Smooth muscle cell (in vitro differentiated cells): ENCODE results near the gene CEP170B. TPM values are rescaled to one million over a fixed set of nuclear protein-coding genes. Genes with fewer than 3 reads are reported as not detected.

Source experiments
- DNase-seq: peaks from one replicate; lab custom pipeline; 2025; ENCODE audit not compliant: unreplicated experiment; lab: John Stamatoyannopoulos, UW
- H2AFZ ChIP-seq: fragments of 200-600 bp; sonication (generic); 2 replicates; pipeline ENCODE4 v1.6.0; 2016; ENCODE audit warnings: antibody characterized with exemption, low read depth, mild to moderate bottlenecking
- H3F3A ChIP-seq: fragments of 200-600 bp; sonication (generic); 2 replicates; pipeline ENCODE4 v1.6.0; 2017; ENCODE audit warnings: antibody characterized with exemption, low read depth
- H3K27ac ChIP-seq: fragments of 200-600 bp; sonication (generic); 2 replicates; pipeline ENCODE4 v1.5.1; 2016; ENCODE audit warnings: low read depth, mild to moderate bottlenecking
- H3K27me3 ChIP-seq: fragments of 200-600 bp; sonication (generic); 2 replicates; pipeline ENCODE4 v1.6.1; 2016; ENCODE audit warnings: low read depth, mild to moderate bottlenecking
- H3K36me3 ChIP-seq: fragments of 200-600 bp; sonication (generic); 2 replicates; pipeline ENCODE4 v1.5.1; 2016; ENCODE audit warnings: low read depth
- H3K4me1 ChIP-seq: fragments of 200-600 bp; sonication (generic); 2 replicates; pipeline ENCODE4 v1.5.1; 2016; ENCODE audit warnings: low read depth
- H3K4me2 ChIP-seq: fragments of 200-600 bp; sonication (generic); 2 replicates; pipeline ENCODE4 v1.6.0; 2016; ENCODE audit warnings: mild to moderate bottlenecking
- H3K4me3 ChIP-seq: fragments of 200-600 bp; sonication (generic); 2 replicates; pipeline ENCODE4 v1.5.1; 2016; ENCODE audit warnings: mild to moderate bottlenecking
- H3K79me2 ChIP-seq: fragments of 200-600 bp; sonication (generic); 2 replicates; pipeline ENCODE4 v1.6.0; 2016; ENCODE audit warnings: low read depth, mild to moderate bottlenecking
- H3K9ac ChIP-seq: fragments of 200-600 bp; sonication (generic); 2 replicates; pipeline ENCODE4 v1.6.0; 2016; ENCODE audit warnings: low read depth
- H3K9me3 ChIP-seq: fragments of 200-600 bp; sonication (generic); replicated peaks from 2 replicates; pipeline ENCODE4 v1.5.1; 2016; ENCODE audit warnings: low read depth
- H4K20me1 ChIP-seq: fragments of 200-600 bp; sonication (generic); 2 replicates; pipeline ENCODE4 v1.6.0; 2016; ENCODE audit warnings: low read depth
- CTCF ChIP-seq: fragments of 200-600 bp; sonication (generic); IDR thresholded peaks from 2 replicates; pipeline ENCODE4 v1.5.1; 2017; ENCODE audit warnings: borderline replicate concordance, mild to moderate bottlenecking, antibody characterized with exemption; ENCODE audit not compliant: insufficient read depth, poor library complexity, severe bottlenecking
- WGBS: methylation state at CpG from one replicate; pipeline ENCODE4 v1.1.7; 2016; ENCODE audit warnings: low lambda C conversion rate; 5-methylcytosine and 5-hydroxymethylcytosine counted together
- polyA plus RNA-seq: library from polyadenylated mRNA; unstranded; fragments of >200 nt; fragmentation: Nextera tagmentation; extraction: Ambion mirVana; gene quantifications from 2 replicates; pipeline ENCODE4 v1.2.1, GENCODE V29; 2016
- total RNA-seq: library from RNA; depleted of rRNA; stranded (reverse); fragments of >200 nt; gene quantifications from 2 replicates; pipeline ENCODE4 v1.2.3, GENCODE V29; 2014

CEP170B gene
- total and polyA plus RNA-seq, 2 experiments from 2014 or later = 5.9 to 9.8 TPM

GRCh38 chr14:104859900-104860299 lies 5.2 kb upstream of the CEP170B start:
- no peaks in the 10 kb centered on the region for H3K79me2 ChIP-seq
- H3K9ac ChIP-seq = no peak overlapping the region
- no peak for DNase-seq
- H3K27ac ChIP-seq = no peak overlapping the region
- peaks cover 7% of the 10 kb centered on the region for H3K27me3 ChIP-seq
- no peaks in the 10 kb centered on the region for H3K36me3 ChIP-seq
- H3K4me2 ChIP-seq = no peak overlapping the region
- WGBS = 90% methylated on average over 4 of the region's 4 CpGs
- no peak overlapping the region for H2AFZ ChIP-seq
- TF ChIP-seq CTCF = no peak
- peaks cover 9% of the 10 kb centered on the region for H4K20me1 ChIP-seq
- peaks cover 8% of the 10 kb centered on the region for H3K4me1 ChIP-seq
- no peaks in the 10 kb centered on the region for H3K9me3 ChIP-seq
- no peaks in the 10 kb centered on the region for H3F3A ChIP-seq
- H3K4me3 ChIP-seq = no peak overlapping the region

DNA sequence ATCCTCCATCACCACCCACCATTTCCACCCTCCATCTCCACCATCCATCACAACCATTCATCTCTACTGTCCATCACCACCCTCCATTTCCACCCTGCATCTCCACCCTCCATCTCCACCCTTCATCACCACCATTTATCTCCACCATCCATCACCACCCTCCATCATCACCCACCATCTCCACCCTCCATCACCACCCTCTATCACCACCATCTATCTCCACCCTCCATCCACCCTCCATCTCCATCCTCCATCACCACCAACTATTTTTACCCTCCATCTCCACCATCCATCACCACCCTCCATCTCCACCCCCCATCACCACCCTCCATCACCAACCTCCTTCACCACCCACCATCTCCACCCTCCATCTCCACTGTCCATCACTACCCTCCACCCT lies 4.7 kb upstream of the CEP170B start:
- H3K4me2 ChIP-seq = no peak overlapping the region
- peaks cover 8% of the 10 kb centered on the region for H3K4me1 ChIP-seq
- no peaks in the 10 kb centered on the region for H3F3A ChIP-seq
- no peaks in the 10 kb centered on the region for H3K79me2 ChIP-seq
- TF ChIP-seq CTCF = no peak
- H3K9me3 ChIP-seq = no peaks in the 10 kb centered on the region
- H3K27me3 ChIP-seq = peaks cover 7% of the 10 kb centered on the region
- DNase-seq = no peak
- H3K9ac ChIP-seq = no peak overlapping the region
- peaks cover 9% of the 10 kb centered on the region for H4K20me1 ChIP-seq
- H3K27ac ChIP-seq = no peak overlapping the region
- no peak overlapping the region for H2AFZ ChIP-seq
- H3K4me3 ChIP-seq = no peak overlapping the region
- no peaks in the 10 kb centered on the region for H3K36me3 ChIP-seq

DNA sequence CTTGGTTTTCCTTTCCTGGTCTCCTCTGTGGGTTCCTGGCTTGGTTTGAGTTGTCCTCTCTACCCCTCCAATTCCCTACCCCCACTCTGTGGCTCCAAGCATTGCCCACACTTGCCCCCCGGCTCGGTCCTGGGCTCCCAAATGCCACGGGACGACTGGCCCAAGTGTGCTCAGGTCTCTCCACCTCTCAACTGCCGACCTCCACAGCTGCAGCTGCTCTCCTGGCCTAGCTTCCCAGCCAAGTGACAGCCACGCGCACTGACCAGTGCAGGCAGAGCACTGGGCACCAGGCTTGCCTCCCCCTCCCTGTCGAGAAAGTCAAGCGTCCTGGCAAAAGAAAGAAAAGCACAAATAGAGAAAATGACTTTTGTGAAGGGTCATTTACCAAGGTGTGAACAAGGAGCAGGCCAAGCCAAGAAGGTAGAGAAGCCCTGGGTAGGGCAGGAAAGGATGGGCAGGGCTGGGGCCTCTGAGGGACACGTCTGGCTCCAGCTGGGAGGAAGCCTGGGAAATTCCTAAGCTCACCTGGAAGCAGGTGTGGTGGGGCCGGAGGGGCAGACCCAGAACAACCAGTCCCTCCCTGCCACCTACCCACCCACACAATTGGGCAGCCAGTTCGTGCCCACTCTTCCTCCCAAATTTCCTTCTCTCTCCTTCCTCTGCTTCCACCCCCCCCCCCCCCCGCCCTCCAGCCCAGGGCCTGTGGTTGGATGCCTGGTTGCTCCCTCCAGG lies 1.8 kb upstream of the CEP170B start:
- Histone ChIP-seq H3K9me3 (no peaks in the 10 kb centered on the region), H3K4me3 (peak overlapping the region; percentile 73), H3K27me3 (peaks cover 7% of the 10 kb centered on the region), H3F3A (no peaks in the 10 kb centered on the region), H3K79me2 (peaks cover 21% of the 10 kb centered on the region), H3K36me3 (no peaks in the 10 kb centered on the region), H2AFZ (no peak overlapping the region), H4K20me1 (peaks cover 35% of the 10 kb centered on the region), H3K27ac (no peak overlapping the region), H3K4me1 (peaks cover 18% of the 10 kb centered on the region), H3K4me2 (peak overlapping the region; percentile 98), H3K9ac (no peak overlapping the region)
- 81% methylated on average over 13 of the region's 13 CpGs for WGBS
- DNase-seq = no peak
- no peak for TF ChIP-seq CTCF

DNA sequence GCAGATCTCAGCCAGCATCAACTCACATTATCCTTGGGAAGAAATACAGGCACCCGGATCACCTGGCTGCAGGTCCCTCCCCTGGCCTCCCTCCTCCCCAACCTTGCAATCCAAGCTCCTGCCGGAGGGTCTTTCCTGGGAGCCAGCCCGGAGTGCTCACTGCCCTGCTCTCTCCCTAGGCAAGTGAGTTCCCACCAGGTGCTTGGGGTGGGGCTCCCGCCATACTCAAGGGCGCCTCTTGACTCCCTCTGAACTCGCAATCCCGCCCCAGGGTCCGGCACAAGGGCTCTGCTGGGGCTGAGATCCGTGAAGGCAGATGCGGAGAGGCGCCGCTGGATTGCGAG lies 1.2 kb upstream of the CEP170B start:
- Histone ChIP-seq H3F3A (no peaks in the 10 kb centered on the region), H3K36me3 (no peaks in the 10 kb centered on the region), H3K4me3 (peak overlapping the region; percentile 73), H3K27me3 (peaks cover 7% of the 10 kb centered on the region), H3K4me1 (peaks cover 18% of the 10 kb centered on the region), H3K27ac (no peak overlapping the region), H3K4me2 (peak overlapping the region; percentile 98), H4K20me1 (peaks cover 41% of the 10 kb centered on the region), H2AFZ (no peak overlapping the region), H3K79me2 (peaks cover 21% of the 10 kb centered on the region), H3K9ac (no peak overlapping the region), H3K9me3 (no peaks in the 10 kb centered on the region)
- no peak for DNase-seq
- no peak for TF ChIP-seq CTCF
- 4% methylated on average over 13 of the region's 13 CpGs for WGBS
